SHP77 treated with DMSO at 0.1 percent for 48 hours (cell line): ENCODE results near the gene EXD3.
A peak's percentile ranks its signal among the peaks of the same experiment; 100 is the strongest.
"Not testable (repeated sequence)": the region's sequence is repeated elsewhere in the genome, so short reads cannot be mapped to it uniquely, and the experiment has no call there.

Source experiments
- DNase-seq: peaks from one replicate; lab custom pipeline; 2025; lab: John Stamatoyannopoulos, UW

The EXD3 gene

GRCh38 chr9:137422604-137423513 lies at the start of gene EXD3, which contains the start of gene NOXA1:
EXD3 (minus strand) TSS chr9:137423162; CDS start chr9:137395357, 27,805 bp downstream.
NOXA1 (plus strand) TSS chr9:137423393; CDS start chr9:137423530, 137 bp downstream.
- DNase-seq = peak; percentile 53

- no peak for DNase-seq
These were observed 47.8 kb upstream of the EXD3 start for GRCh38 chr9:137470785-137471184.

DNA sequence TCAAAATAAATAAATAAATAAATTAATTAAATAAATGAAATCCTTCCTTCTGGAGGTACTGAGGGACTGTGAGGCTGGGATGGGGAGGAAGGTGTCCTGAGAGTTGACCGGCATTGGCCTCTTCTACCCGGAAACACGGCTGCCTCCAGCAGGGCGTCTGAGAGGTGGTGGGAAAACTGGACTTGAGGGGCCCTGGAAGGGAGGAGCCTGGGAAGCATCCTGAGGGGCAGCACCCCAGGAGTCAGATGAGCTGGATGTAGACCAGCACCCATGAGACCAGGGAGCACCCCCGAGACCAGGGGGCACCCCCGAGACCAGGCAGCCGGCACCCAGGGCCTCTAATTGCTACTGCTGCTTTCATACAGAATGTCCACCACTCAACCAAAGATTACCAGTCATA lies 44.9 kb upstream of the EXD3 start:
- DNase-seq = no peak

- DNase-seq = no peak
These were observed 44.2 kb upstream of the EXD3 start for GRCh38 chr9:137467161-137467581.

- DNase-seq = not testable (repeated sequence)
These were observed 43.6 kb upstream of the EXD3 start for GRCh38 chr9:137466389-137467085.

DNA sequence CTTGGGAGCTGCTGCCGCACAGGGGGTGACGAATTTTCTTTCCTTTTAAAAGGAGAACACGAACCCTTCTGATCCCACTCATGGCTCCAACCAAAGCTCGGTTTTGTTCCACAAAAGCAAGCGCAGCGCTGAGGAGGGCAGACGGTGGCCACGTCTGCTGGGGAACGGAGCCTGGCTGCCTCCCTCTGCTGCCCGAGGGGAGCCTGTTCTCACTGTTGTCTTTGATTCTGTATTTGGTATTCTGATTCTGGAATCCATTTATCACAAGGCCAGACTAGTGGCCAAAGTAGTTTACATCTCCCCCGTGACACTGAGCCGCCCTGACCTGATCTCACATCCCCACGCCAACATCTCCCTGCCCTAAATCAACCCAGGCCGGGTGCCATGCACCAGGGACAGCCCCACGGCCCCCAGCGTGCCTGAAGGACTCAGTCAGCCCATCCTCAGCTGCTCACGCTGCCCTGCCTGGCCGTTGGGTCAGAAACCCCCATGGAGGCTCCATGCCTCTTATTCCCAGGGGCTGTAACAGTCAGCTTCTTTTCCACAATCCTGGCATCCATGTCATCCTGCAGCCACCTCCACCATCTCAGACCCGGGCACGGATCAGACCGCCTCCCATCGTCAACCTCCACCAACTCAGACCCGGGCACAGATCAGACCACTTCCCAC lies 42.9 kb upstream of the EXD3 start:
- no peak for DNase-seq

DNA sequence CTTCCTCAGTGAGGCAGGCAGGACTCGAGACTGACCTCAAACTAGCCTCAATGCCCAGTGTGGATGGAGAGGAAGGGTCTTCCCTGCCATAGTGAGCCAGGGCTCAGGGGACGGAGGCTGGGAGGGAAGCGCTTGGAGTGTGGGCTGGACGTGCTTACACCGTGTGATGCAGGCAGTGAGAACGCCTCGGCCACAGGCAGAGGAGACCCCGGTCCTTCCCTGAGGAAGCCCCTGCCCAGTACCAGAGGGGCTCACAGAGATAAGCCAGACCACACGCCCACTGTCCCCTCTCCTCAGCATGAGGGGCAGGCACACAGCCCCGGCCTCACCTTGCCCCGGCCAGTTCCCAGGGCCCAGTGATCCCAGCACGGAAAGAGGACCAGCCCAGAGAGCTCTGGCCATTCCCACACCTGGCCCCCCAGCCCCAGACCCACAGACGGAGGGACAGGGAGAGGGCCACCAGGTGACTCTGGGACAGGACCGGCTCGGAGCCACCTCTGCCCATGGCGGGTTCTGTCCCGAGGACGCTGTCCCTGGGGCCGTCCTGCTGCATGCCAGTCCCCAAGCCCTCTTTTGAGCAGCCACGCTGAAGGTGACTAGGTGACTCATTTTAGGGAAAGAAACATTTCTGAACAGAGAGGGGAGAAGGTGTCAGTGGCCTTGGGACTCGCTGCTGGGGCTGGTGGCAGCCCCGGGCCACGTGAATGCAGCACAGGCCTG lies 42.2 kb upstream of the EXD3 start:
- no peak for DNase-seq

DNA sequence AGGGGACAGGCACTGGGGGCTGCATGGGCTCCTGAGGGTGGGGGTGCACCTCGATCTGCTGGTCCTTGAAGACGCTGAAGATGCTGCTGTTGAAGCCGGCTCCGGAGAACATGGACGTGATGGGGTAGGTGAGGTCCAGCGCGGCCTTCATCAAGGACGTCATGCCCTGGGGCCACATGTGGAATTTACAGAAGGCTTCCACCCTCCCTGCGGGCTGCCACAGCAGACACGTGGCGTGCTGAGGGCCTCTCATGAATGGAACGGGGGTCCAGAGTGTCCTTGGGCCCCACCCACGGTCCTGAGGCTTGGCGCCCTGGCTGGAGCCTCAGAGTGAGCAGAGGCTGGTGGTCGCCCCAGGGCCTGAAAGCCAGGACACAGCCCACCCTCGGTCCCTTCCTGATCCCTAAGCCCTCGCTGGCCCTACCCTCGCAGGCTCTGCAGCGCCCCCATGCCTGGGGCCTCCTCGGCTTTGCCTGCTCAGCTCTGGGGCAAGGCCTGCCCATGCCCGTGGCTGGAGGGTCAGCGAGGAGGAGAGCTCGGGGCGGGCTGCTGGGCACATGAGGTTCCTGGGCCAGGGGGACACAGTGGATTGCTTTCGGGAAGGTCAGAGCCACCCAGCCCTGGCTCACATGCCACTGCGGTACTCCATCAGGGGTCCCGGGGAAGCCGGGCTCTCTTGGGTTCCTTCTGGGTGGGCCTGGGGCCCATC lies 41.5 kb upstream of the EXD3 start:
- no peak for DNase-seq

GRCh38 chr9:137463931-137464290 lies 40.9 kb upstream of the EXD3 start:
- DNase-seq = no peak

GRCh38 chr9:137462986-137463930 lies 40.3 kb upstream of the EXD3 start:
- DNase-seq = no peak

GRCh38 chr9:137462396-137462985 lies 39.5 kb upstream of the EXD3 start:
- DNase-seq = no peak

GRCh38 chr9:137461663-137462395 lies 38.9 kb upstream of the EXD3 start:
- DNase-seq = no peak

GRCh38 chr9:137461316-137461662 lies 38.3 kb upstream of the EXD3 start:
- no peak for DNase-seq

DNA sequence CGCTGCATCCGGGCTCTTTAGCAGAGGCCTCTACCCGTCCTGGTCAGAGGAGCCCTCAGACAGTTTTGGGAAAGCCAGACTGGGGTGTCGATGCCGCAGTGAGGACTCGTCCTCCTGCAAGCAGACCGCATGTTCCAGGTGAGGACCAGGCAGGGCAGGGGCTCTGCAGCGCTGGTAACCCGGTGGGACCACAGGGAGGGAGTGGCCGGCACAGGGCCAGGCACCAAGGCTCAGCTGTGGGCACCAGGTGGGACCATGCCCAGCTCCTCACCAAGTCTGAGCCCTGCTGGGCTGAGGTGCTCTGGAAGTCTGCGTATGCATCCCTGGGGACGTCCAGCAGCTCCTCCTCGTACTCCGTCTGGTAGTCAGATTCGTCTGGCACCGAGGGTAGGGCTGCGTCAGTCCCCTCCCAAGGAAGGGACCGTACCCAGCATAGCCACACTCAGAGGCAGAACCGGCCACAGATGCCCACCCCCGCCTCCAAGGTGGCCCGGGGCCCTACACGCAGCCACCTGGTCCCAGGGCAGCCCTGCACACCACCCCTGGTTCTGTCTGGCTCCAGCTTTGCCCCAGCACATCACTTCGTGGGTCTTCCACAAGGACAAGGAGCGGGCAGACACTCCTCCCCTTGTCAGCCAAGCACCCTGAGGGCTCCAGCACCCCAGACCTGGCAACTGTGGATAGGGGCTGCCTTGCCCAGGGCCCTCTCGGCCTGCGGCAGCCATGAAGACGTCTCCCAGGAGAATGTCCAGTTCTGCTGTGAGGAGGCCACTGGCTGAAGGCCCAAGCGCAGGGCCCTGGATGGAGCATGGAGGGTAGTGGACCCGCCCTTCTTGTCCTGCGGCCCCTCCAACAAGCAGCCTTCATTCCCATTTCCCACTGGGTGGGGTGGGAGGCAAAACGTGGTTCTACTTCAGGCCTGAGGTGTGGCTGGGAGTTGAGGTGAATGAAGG lies 37.7 kb upstream of the EXD3 start:
- no peak for DNase-seq

DNA sequence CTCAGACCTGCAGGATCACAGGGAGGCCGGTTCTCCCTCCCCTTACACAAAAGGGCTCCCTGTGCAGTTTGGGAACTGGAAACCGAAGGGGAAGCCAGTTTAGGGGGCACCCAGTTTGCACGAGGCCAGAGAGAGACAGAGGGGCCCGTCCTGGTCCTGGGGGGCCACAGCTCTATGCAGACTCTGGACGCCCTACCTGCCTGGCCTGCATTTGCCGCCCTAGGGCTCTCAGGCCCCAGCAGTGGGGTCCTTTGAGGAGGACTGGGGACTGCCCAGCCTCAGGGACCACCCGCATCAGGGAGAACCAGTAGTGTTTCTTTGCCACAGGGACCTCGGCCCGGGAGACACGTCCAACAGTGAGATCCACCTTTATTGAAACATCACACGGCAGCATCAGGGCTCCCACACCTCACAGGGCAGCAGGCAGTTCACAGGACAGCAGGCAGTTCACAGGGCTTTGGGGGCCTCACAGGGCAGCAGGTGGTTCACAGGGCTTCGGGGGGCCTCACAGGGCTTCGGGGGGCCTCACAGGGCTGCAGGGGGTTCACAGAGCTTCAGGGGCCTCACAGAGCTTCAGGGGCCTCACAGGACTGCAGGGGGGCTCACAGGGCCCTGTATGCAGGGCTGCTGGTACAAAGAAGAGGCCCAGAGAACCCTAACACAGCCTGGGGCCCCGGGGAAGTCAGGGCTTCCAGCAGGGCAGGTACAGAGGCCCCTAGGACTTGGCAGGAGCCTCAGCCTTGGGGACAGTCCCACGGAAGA lies 36.8 kb upstream of the EXD3 start:
- DNase-seq = no peak

- peak; percentile 58 for DNase-seq
These were observed 36.2 kb upstream of the EXD3 start, which contains the start of gene NSMF for GRCh38 chr9:137459152-137459600. NSMF (minus strand) TSS chr9:137459334; CDS start chr9:137459102, 232 bp downstream.
